Endothelial cell (in vitro differentiated cells): ENCODE measurements around the gene SLC25A13. TPM values are rescaled to one million over a fixed set of nuclear protein-coding genes. Genes with fewer than 3 reads are reported as not detected.
"Not testable (repeated sequence)": the region's sequence is repeated elsewhere in the genome, so short reads cannot be mapped to it uniquely, and the experiment has no call there.

Experiments used
- DNase-seq: peaks from one replicate; pipeline ENCODE4 v3.0.0; 2021; ENCODE audit warnings: low spot score
- H3K27ac Mint-ChIP-seq: one replicate; pipeline ENCODE4 v1.8.0; 2021; ENCODE audit warnings: mixed read lengths, inconsistent platforms; ENCODE audit not compliant: unreplicated experiment
- H3K27me3 Mint-ChIP-seq: one replicate; pipeline ENCODE4 v1.8.0; 2021; ENCODE audit warnings: mild to moderate bottlenecking, moderate library complexity, mixed read lengths, inconsistent platforms; ENCODE audit not compliant: unreplicated experiment
- H3K36me3 Mint-ChIP-seq: one replicate; pipeline ENCODE4 v1.8.0; 2021; ENCODE audit warnings: mild to moderate bottlenecking, low read depth, mixed read lengths, inconsistent platforms; ENCODE audit not compliant: unreplicated experiment
- H3K4me1 Mint-ChIP-seq: one replicate; pipeline ENCODE4 v1.8.0; 2021; ENCODE audit warnings: mild to moderate bottlenecking, mixed read lengths, inconsistent platforms; ENCODE audit not compliant: unreplicated experiment
- H3K4me3 Mint-ChIP-seq: one replicate; pipeline ENCODE4 v1.8.0; 2021; ENCODE audit warnings: mild to moderate bottlenecking, mixed read lengths, inconsistent platforms; ENCODE audit not compliant: unreplicated experiment
- H3K9me3 Mint-ChIP-seq: one replicate; pipeline ENCODE4 v1.8.0; 2021; ENCODE audit warnings: mixed read lengths, inconsistent platforms; ENCODE audit not compliant: unreplicated experiment
- CTCF ChIP-seq: fragments of 200-600 bp; sonication (generic); IDR thresholded peaks from one replicate; pipeline ENCODE4 v1.5.0; 2021; ENCODE audit warnings: antibody characterized with exemption; ENCODE audit not compliant: unreplicated experiment
- total RNA-seq: library from RNA; stranded (reverse); fragmentation: NEBNext Ultra II Directional; extraction: Animal tissue kit (Norgen Biotek cat#: 25700); gene quantifications from one replicate; pipeline ENCODE4 v1.2.1, GENCODE V29; 2021; ENCODE audit not compliant: unreplicated experiment

The SLC25A13 gene
- total RNA-seq, 1 donor from 2014 or later: 69.6 TPM

- Mint-ChIP-seq H3K4me3 (no peak overlapping the region), H3K36me3 (no peaks in the 10 kb centered on the region), H3K27me3 (peaks cover 1% of the 10 kb centered on the region), H3K9me3 (no peaks in the 10 kb centered on the region), H3K4me1 (peaks cover 13% of the 10 kb centered on the region), H3K27ac (no peak overlapping the region)
- no peak for TF ChIP-seq CTCF
- DNase-seq: no peak
Measured at GRCh38 chr7:96331233-96331632, 9.3 kb upstream of the SLC25A13 start.

- no peak for DNase-seq
- Mint-ChIP-seq H3K36me3 (no peaks in the 10 kb centered on the region), H3K4me3 (no peak overlapping the region), H3K27ac (no peak overlapping the region), H3K4me1 (peaks cover 13% of the 10 kb centered on the region), H3K9me3 (no peaks in the 10 kb centered on the region), H3K27me3 (peaks cover 1% of the 10 kb centered on the region)
- no peak for TF ChIP-seq CTCF
Measured at GRCh38 chr7:96330193-96330592, 8.3 kb upstream of the SLC25A13 start.

GRCh38 chr7:96329241-96329640, 7.3 kb upstream of the SLC25A13 start:
- DNase-seq: no peak
- Mint-ChIP-seq H3K36me3 (no peaks in the 10 kb centered on the region), H3K9me3 (no peaks in the 10 kb centered on the region), H3K4me3 (no peak overlapping the region), H3K27me3 (peaks cover 5% of the 10 kb centered on the region), H3K4me1 (peaks cover 13% of the 10 kb centered on the region), H3K27ac (no peak overlapping the region)
- no peak for TF ChIP-seq CTCF

GRCh38 chr7:96328016-96328415, 6.1 kb upstream of the SLC25A13 start:
- no peaks in the 10 kb centered on the region for H3K9me3 Mint-ChIP-seq
- H3K36me3 Mint-ChIP-seq: no peaks in the 10 kb centered on the region
- H3K27me3 Mint-ChIP-seq: peaks cover 6% of the 10 kb centered on the region
- peaks cover 13% of the 10 kb centered on the region for H3K4me1 Mint-ChIP-seq
- no peak overlapping the region for H3K27ac Mint-ChIP-seq
- no peak for TF ChIP-seq CTCF
- no peak overlapping the region for H3K4me3 Mint-ChIP-seq
- no peak for DNase-seq

- DNase-seq: no peak
- Mint-ChIP-seq H3K36me3 (no peaks in the 10 kb centered on the region), H3K27me3 (peaks cover 6% of the 10 kb centered on the region), H3K4me1 (peaks cover 13% of the 10 kb centered on the region), H3K9me3 (no peaks in the 10 kb centered on the region), H3K4me3 (no peak overlapping the region), H3K27ac (no peak overlapping the region)
- TF ChIP-seq CTCF: no peak
Measured at GRCh38 chr7:96327429-96327828, 5.5 kb upstream of the SLC25A13 start.

GRCh38 chr7:96326752-96327151, 4.9 kb upstream of the SLC25A13 start:
- not testable (repeated sequence) for H3K4me3 Mint-ChIP-seq, H3K27me3 Mint-ChIP-seq, DNase-seq, H3K9me3 Mint-ChIP-seq, H3K27ac Mint-ChIP-seq, H3K36me3 Mint-ChIP-seq
- peaks cover 13% of the 10 kb centered on the region for H3K4me1 Mint-ChIP-seq
